Omental fat pad (tissue), 4 donors: ENCODE data around the gene CD248. TPM values are rescaled to one million over a fixed set of nuclear protein-coding genes. Genes with fewer than 3 reads are reported as not detected.
A peak's percentile ranks its signal among the peaks of the same experiment; 100 is the strongest.
"Not testable (repeated sequence)": the region's sequence is repeated elsewhere in the genome, so short reads cannot be mapped to it uniquely, and the experiment has no call there.

Experiments
- ATAC-seq: fragments of 150-250 bp; one replicate; pipeline ENCODE4 v1.9.1; 2016; ENCODE audit warnings: mild to moderate bottlenecking, moderate library complexity; ENCODE audit not compliant: low FRiP score
- DNase-seq: peaks from one replicate; pipeline ENCODE4 v3.0.0-alpha.2; 2019; ENCODE audit warnings: low spot score
- CTCF ChIP-seq, 3 donors: fragments of 450-650 bp; IDR thresholded peaks; one replicate each; pipeline ENCODE4 v1.5.1; 2016 to 2017; ENCODE audit warnings: antibody characterized with exemption in 3 of 3, mild to moderate bottlenecking in 3 of 3, moderate library complexity in 2 of 3
- total RNA-seq, 4 donors: library from RNA; depleted of rRNA; stranded (reverse); fragments of >200 nt; gene quantifications; one replicate each; pipeline ENCODE4 v1.1.0, GENCODE V29; 2016

The CD248 gene
- total RNA-seq, 4 donors from 2014 or later = 43.2 to 107 (median 70.7) TPM

DNA sequence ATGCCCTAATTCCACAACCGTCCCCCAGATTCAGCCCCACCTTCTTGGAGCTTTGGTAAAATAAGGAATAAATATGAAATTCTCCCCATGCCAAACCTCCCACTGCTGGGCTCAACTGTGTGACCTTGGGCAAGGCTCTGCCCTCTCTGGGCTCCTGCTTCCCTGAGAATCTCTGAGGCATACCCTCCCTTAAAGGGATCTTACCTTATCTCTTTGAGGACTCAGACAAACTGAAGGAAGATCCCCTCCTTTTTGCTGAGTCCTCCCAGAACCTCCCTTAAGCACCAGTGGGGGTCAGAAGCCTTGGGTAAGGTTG is 2.7 kb downstream of the CD248 start:
- TF ChIP-seq CTCF (IDR thresholded peaks at IDR 0.05) = no peak
- ATAC-seq (no peak), DNase-seq (no peak)

- DNase-seq = no peak
- TF ChIP-seq CTCF (IDR thresholded peaks at IDR 0.05) = no peak
- ATAC-seq = no peak
Measured at GRCh38 chr11:66313321-66314185, 3.3 kb downstream of the CD248 start.

DNA sequence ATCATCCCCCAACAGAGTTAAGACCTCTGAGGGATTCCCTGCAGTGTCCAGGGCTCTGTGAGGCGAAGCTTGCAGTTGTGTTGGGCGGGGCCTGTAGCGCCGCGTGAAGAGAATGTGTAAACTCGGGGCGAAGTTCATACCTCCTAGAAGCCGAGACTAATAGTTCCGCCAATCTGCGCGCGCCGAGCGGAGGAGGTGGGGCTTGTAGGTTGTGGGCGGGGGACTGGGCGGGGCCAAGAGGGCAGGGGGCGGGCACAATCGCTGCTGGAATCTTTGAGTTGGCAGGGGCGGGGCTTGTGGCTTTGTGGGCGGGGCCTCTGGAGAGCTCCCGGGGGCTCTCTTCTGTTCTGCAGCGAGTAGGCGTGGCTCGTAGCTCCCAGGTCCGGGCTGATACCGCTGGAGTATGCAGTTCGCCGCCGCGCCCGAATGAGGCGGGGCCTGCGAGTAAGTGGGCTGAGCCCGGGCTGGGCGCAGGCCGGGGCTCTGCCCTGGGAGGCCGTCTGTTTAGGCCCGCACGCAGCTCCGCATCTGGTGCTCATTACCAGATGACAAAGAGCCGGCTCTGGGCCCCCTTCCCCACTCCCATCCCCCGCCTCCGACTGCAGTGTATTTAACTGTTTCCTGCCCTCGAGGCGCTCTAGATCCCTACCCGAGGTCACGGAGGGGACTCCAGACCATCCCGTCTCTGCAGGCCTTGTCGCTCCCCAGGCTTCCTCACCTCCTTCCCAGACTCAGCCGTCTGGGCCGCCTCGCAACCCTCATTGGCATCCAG is 4.1 kb downstream of the CD248 start:
- ATAC-seq (peak; percentile 95), DNase-seq (peak; percentile 99)
- TF ChIP-seq CTCF (IDR thresholded peaks at IDR 0.05) = no peak

- TF ChIP-seq CTCF (IDR thresholded peaks at IDR 0.05) = peak in 2 of 3 donors; percentile 13 to 66
- DNase-seq = peak; percentile 78
Measured at GRCh38 chr11:66311965-66312548, 4.8 kb downstream of the CD248 start.

DNA sequence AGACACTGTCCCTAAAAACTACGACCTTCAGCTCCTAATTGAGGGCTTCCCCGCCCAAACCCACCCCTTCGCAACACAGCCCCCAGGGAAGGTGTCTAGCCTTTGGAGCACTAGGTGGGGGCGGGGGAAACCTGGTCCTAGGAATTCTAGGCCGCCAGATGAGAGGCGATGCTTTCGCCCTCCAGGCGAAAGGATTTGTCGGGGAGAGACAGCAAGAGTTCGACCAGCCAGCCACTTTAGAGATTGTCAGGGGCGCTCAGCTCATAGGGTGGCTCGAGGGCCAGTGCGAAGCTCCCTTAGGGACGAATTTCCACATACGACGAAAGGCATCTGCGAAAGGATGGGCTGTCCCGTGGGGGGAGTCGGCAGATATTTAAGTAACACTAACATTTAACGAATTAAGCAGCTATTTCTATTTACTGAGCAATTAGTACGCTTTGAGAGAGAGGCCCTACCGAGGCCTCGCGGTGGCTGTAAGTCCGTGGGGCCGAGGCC is 5.3 kb downstream of the CD248 start:
- no peak for TF ChIP-seq CTCF (IDR thresholded peaks at IDR 0.05)
- ATAC-seq (no peak), DNase-seq (no peak)

More at GRCh38 chr11:66311965-66312548, 4.8 kb downstream of the CD248 start:
- ATAC-seq = peak; percentile 76

DNA sequence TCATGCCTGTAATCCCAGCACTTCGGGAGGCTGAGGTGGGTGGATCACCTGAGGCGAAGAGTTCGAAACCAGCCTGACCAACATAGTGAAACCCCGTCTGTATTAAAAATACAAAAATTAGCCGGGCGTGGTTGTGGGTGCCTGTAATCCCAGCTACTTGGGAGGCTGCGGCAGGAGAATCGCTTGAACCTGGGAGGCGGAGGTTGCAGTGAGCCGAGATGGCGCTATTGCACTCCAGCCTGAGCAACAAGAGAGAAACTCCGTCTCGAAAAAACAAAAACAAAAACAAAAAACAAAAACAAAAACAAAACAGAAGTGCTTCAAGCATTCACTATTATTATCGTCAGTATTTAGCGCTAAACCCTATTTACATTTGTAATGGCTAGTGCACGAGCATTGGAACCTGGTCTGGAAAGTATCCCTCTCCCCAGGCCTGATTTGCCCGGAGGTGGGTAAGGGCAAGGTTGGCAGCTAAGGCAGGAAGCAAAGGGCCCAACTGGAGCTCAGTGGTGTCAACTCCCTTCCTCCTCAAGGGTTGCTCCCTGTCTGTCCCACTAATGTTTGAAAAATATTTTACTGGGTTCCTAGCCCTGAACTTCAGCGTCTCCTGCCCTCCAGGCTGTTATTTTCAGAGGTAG is 5.9 kb downstream of the CD248 start:
- DNase-seq, ATAC-seq: not testable (repeated sequence)

GRCh38 chr11:66310324-66310723 is 6.5 kb downstream of the CD248 start:
- ATAC-seq (no peak), DNase-seq (no peak)
- no peak for TF ChIP-seq CTCF (IDR thresholded peaks at IDR 0.05)
